ENCODE data around the gene MAGEB3. TPM values are rescaled to one million over a fixed set of nuclear protein-coding genes. Genes with fewer than 3 reads are reported as not detected.

Gene MAGEB3
- total and polyA plus RNA-seq, 9 of the 15 experiments (the other 6 are each of a cell fraction or from before 2014, with no cell fraction given), result 0.07 to 0.11 TPM; not detected in 7

GRCh38 chrX:30217465-30217864 lies 13.0 kb upstream of the MAGEB3 start:
- no TSS peak for BruUV-seq (replicated peaks)
- Histone ChIP-seq H3K9ac (ENCODE audit: insufficient read depth in 1 of 2, low read depth in 2 of 2, low read length in 2 of 2) (no peak overlapping the region), H3K27me3 (ENCODE audit: control insufficient read depth in 2 of 2, insufficient read depth in 2 of 2, low read length in 2 of 2) (no peaks in the 10 kb centered on the region), H3K79me2 (ENCODE audit: control insufficient read depth, insufficient read depth, low read length) (peaks cover 22% of the 10 kb centered on the region), H3K4me2 (ENCODE audit: insufficient read depth, low read length) (peak overlapping the region; percentile 50), H3K27ac (ENCODE audit: extremely low read depth, low read depth, low read length) (peak overlapping the region; percentile 92), H3K9me3 (replicated peaks; ENCODE audit: control insufficient read depth, insufficient read depth, low read depth, low read length) (no peaks in the 10 kb centered on the region), H3K4me1 (replicated peaks in 1 of 2; ENCODE audit: control insufficient read depth in 2 of 2, insufficient read depth in 2 of 2, low read length in 2 of 2) (peaks cover 8 to 12% of the 10 kb centered on the region in 2 experiments), H4K20me1 (replicated peaks; ENCODE audit: control insufficient read depth, insufficient read depth, low read length) (no peaks in the 10 kb centered on the region), H3K4me3 (no peak overlapping the region), H3K36me3 (ENCODE audit: control insufficient read depth, insufficient read depth, low read length) (peaks cover 19% of the 10 kb centered on the region; the same call in 2 of the 3 replicates), H3K9me1 (ENCODE audit: control insufficient read depth, insufficient read depth, low read length) (no peaks in the 10 kb centered on the region), H2AFZ (ENCODE audit: low read depth, low read length) (no peak overlapping the region)
- DNase-seq (ENCODE audit: extremely low read depth in 1 of 4, low spot score in 3 of 4), result peak; percentile 8 to 55 (median 14)
- intact Hi-C loops (cut with micrococcal nuclease), result loop anchor here (2.0 to 5.0 kb wide), 3 partner anchors 29 to 75 kb away; partner anchors contain the start of gene MAGEB1
- ATAC-seq, result peak; percentile 48
- FAIRE-seq, result peak; percentile 57
- WGBS (ENCODE audit: insufficient coverage, low coverage, missing lambda C conversion rate), result 0% methylated on average over 1 of the region's 1 CpG
- CTCF ChIA-PET (ENCODE audit: low intra/inter-chr PET ratio), result no interaction called here
- in situ Hi-C loops (cut with MboI), result no loop called here
- POLR2A ChIA-PET, result no interaction called here
- TF ChIP-seq TAF9B (IDR thresholded peaks at IDR 0.05; ENCODE audit: partially characterized antibody) (no peak), ESRRA (IDR thresholded peaks at IDR 0.05; ENCODE audit: borderline replicate concordance, low read depth) (peak; percentile 32; the same call in 1 of the 2 replicates), TOE1 (IDR thresholded peaks at IDR 0.05; ENCODE audit: borderline replicate concordance) (no peak), TOE1 (CRISPR knock-in tag; IDR thresholded peaks at IDR 0.05; ENCODE audit: borderline replicate concordance, low read depth) (no peak), CGGBP1 (CRISPR knock-in tag; IDR thresholded peaks at IDR 0.05) (no peak), NCOR1 (IDR thresholded peaks at IDR 0.05) (peak; percentile 36), PML (IDR thresholded peaks at IDR 0.05; ENCODE audit: low read length) (peak; percentile 42; the same call in 1 of the 2 replicates), RFX5 (IDR thresholded peaks at IDR 0.05; ENCODE audit: low read depth, low read length) (no peak), SMARCB1 (IDR thresholded peaks at IDR 0.05; ENCODE audit: insufficient read length, low read depth) (no peak), ZBTB9 (CRISPR knock-in tag; IDR thresholded peaks at IDR 0.05) (0 out of 2 replicates have a peak, but pooled peaks have one; percentile 18), ZNF696 (CRISPR knock-in tag; conservative IDR thresholded peaks at IDR 0.05) (no peak), CTCF (IDR thresholded peaks at IDR 0.05 in 2 of 3, conservative IDR thresholded peaks at IDR 0.05 in 1 of 3; ENCODE audit: insufficient read depth in 2 of 3, low read depth in 1 of 3, low read length in 3 of 3) (0 out of 6 replicates have a peak, but pooled peaks of 1 of the 3 experiments have one; percentile 1), SNIP1 (IDR thresholded peaks at IDR 0.05; ENCODE audit: low read depth) (no peak), HOMEZ (CRISPR knock-in tag; IDR thresholded peaks at IDR 0.05) (no peak), DNMT1 (IDR thresholded peaks at IDR 0.05) (no peak), ZNF583 (CRISPR knock-in tag; IDR thresholded peaks at IDR 0.05) (no peak), EHMT2 (IDR thresholded peaks at IDR 0.05) (no peak), FOXJ3 (CRISPR knock-in tag; IDR thresholded peaks at IDR 0.05) (no peak)
